ENCODE measurements around the gene KICS2. TPM values are rescaled to one million over a fixed set of nuclear protein-coding genes. Genes with fewer than 3 reads are reported as not detected.
A peak's percentile ranks its signal among the peaks of the same experiment; 100 is the strongest.

KICS2 gene
- total RNA-seq, 3 donors from 2014 or later = 5.4 to 6.7 (median 5.4) TPM

- no peak for DNase-seq
- H3K9me3 ChIP-seq = no peaks in the 10 kb centered on the region
- no peak overlapping the region for H3K4me3 ChIP-seq
- no peak for TF ChIP-seq CTCF (IDR thresholded peaks at IDR 0.05)
- peak; percentile 8 for ATAC-seq
- H3K36me3 ChIP-seq (ENCODE audit: low read depth) = no peaks in the 10 kb centered on the region
- intact Hi-C loops (cut with DNase I, micrococcal nuclease) = no loop called here
- H3K4me1 ChIP-seq (ENCODE audit: low read depth) = peaks cover 5% of the 10 kb centered on the region
Measured at GRCh38 chr12:64252681-64253080, 30.6 kb upstream of the KICS2 start.

- H3K4me3 ChIP-seq = no peak overlapping the region
- ATAC-seq (no peak), DNase-seq (no peak)
- no peaks in the 10 kb centered on the region for H3K36me3 ChIP-seq (ENCODE audit: low read depth)
- H3K4me1 ChIP-seq (ENCODE audit: low read depth) = no peaks in the 10 kb centered on the region
- no peak for TF ChIP-seq CTCF (IDR thresholded peaks at IDR 0.05)
- H3K9me3 ChIP-seq = no peaks in the 10 kb centered on the region
- intact Hi-C loops (cut with DNase I, micrococcal nuclease) = no loop called here
Measured at GRCh38 chr12:64243809-64244208, 21.7 kb upstream of the KICS2 start.

GRCh38 chr12:64240781-64241180, 18.7 kb upstream of the KICS2 start:
- no peak for ATAC-seq
- TF ChIP-seq CTCF (IDR thresholded peaks at IDR 0.05) = no peak
- Histone ChIP-seq H3K36me3 (ENCODE audit: low read depth) (no peaks in the 10 kb centered on the region), H3K4me1 (ENCODE audit: low read depth) (no peaks in the 10 kb centered on the region), H3K9me3 (no peaks in the 10 kb centered on the region), H3K4me3 (no peak overlapping the region)
- DNase-seq = no peak
- intact Hi-C loops (cut with DNase I, micrococcal nuclease) = no loop called here

- ATAC-seq (peak; percentile 35), DNase-seq (no peak)
- Histone ChIP-seq H3K36me3 (ENCODE audit: low read depth) (no peaks in the 10 kb centered on the region), H3K4me1 (ENCODE audit: low read depth) (no peaks in the 10 kb centered on the region), H3K9me3 (no peaks in the 10 kb centered on the region), H3K4me3 (no peak overlapping the region)
- intact Hi-C loops (cut with DNase I, micrococcal nuclease) = no loop called here
- TF ChIP-seq CTCF (IDR thresholded peaks at IDR 0.05) = no peak
Measured at GRCh38 chr12:64237382-64237781, 15.3 kb upstream of the KICS2 start.

- H3K4me1 ChIP-seq (ENCODE audit: low read depth) = no peaks in the 10 kb centered on the region
- intact Hi-C loops (cut with DNase I, micrococcal nuclease) = no loop called here
- no peaks in the 10 kb centered on the region for H3K9me3 ChIP-seq
- DNase-seq (no peak), ATAC-seq (no peak)
- TF ChIP-seq CTCF (IDR thresholded peaks at IDR 0.05) = no peak
- no peaks in the 10 kb centered on the region for H3K36me3 ChIP-seq (ENCODE audit: low read depth)
- no peak overlapping the region for H3K4me3 ChIP-seq
Measured at GRCh38 chr12:64236549-64236948, 14.5 kb upstream of the KICS2 start.

GRCh38 chr12:64232196-64232595, 10.1 kb upstream of the KICS2 start:
- no peak for DNase-seq
- TF ChIP-seq CTCF (IDR thresholded peaks at IDR 0.05) = no peak

More at GRCh38 chr12:64232196-64232595, 10.1 kb upstream of the KICS2 start:
- intact Hi-C loops (cut with DNase I, micrococcal nuclease) = no loop called here
- no peak for ATAC-seq
- H3K36me3 ChIP-seq (ENCODE audit: low read depth) = no peaks in the 10 kb centered on the region
- H3K9me3 ChIP-seq = no peaks in the 10 kb centered on the region
- no peak overlapping the region for H3K4me3 ChIP-seq
- H3K4me1 ChIP-seq (ENCODE audit: low read depth) = no peaks in the 10 kb centered on the region
